ENCODE measurements around the gene F12.
A peak's percentile ranks its signal among the peaks of the same experiment; 100 is the strongest.

The F12 gene

DNA sequence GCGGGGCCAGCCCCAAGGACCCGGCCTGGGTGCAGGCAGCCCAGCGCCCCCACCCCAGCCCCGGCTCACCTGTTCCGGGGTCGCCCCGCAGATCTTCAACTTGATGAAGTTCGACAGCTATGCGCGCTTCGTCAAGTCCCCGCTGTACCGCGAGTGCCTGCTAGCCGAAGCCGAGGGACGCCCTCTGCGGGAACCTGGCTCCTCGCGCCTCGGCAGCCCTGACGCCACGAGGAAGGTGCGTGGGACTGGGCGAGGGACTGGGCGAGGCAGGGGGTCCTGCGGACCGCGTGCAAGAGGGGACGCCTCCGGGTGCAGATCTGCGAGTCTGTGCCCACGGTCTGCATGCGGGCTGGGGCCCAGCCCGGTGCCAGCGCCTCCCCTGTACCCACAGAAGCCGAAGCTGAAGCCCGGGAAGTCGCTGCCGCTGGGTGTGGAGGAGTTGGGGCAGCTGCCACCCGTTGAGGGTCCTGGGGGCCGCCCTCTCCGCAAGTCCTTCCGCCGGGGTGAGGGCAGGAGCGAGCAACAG lies 42.0 kb downstream of the F12 start:
- CTCF ChIA-PET = interaction anchor here (0.8 to 35.5 kb wide), 5 partner anchors 2 to 87 kb away, joined by 3 to 734 read pairs (median 15); partner anchors contain the start of genes LMAN2, RGS14 and SLC34A1
- DNase-seq (ENCODE audit: extremely low spot score) = no peak
- POLR2A ChIA-PET = no interaction called here
- TF ChIP-seq, protein P1, sequence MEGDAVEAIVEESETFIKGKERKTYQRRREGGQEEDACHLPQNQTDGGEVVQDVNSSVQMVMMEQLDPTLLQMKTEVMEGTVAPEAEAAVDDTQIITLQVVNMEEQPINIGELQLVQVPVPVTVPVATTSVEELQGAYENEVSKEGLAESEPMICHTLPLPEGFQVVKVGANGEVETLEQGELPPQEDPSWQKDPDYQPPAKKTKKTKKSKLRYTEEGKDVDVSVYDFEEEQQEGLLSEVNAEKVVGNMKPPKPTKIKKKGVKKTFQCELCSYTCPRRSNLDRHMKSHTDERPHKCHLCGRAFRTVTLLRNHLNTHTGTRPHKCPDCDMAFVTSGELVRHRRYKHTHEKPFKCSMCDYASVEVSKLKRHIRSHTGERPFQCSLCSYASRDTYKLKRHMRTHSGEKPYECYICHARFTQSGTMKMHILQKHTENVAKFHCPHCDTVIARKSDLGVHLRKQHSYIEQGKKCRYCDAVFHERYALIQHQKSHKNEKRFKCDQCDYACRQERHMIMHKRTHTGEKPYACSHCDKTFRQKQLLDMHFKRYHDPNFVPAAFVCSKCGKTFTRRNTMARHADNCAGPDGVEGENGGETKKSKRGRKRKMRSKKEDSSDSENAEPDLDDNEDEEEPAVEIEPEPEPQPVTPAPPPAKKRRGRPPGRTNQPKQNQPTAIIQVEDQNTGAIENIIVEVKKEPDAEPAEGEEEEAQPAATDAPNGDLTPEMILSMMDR (IDR thresholded peaks at IDR 0.05; ENCODE audit: control extremely low read depth, extremely low read depth, low read depth, missing control alignments) = no peak

DNA sequence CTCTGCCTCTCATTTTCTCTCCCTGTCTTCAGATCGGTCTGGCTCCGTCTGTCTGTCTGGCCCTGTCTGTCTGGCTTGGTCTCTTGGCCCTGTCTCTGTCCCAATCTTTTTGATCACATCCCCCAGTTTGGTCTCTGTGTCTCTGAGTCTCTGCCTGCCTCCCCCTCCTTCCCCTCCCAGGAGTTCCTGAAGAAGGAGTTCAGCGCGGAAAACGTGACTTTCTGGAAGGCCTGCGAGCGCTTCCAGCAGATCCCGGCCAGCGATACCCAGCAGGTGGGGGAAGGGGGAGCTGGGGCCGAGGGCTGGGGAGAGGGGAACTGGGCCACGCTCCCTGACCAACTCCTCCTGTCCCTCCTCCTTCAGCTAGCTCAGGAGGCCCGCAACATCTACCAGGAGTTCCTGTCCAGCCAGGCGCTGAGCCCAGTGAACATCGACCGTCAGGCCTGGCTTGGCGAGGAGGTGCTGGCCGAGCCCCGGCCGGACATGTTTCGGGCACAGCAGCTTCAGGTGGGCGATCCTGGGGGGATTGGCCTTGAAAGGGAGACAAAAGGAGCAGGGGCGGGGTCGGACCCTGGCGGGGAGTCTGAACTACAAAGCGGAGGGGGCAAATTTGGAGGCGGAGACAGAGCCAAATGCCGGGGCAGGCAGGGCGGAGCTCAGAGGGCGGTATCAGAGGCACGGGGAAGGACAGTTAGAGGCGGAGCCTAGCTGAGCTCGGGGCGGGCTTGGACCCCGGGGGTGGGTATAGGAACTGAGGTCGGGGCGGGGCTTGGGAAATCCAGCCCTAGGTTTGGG lies 42.6 kb downstream of the F12 start:
- TF ChIP-seq, protein P1 (IDR thresholded peaks at IDR 0.05; ENCODE audit: control extremely low read depth, extremely low read depth, low read depth, missing control alignments) = no peak
- ChIA-PET CTCF (interaction anchor here (0.8 to 35.5 kb wide), 7 partner anchors 1 to 88 kb away, joined by 3 to 734 read pairs (median 5); partner anchors contain the start of genes LMAN2, RGS14 and SLC34A1), POLR2A (interaction anchor here (0.6 kb wide), 1 partner anchor 8 kb away, joined by 4 read pairs; no protein-coding TSS in a partner anchor)
- DNase-seq (ENCODE audit: extremely low spot score) = no peak

DNA sequence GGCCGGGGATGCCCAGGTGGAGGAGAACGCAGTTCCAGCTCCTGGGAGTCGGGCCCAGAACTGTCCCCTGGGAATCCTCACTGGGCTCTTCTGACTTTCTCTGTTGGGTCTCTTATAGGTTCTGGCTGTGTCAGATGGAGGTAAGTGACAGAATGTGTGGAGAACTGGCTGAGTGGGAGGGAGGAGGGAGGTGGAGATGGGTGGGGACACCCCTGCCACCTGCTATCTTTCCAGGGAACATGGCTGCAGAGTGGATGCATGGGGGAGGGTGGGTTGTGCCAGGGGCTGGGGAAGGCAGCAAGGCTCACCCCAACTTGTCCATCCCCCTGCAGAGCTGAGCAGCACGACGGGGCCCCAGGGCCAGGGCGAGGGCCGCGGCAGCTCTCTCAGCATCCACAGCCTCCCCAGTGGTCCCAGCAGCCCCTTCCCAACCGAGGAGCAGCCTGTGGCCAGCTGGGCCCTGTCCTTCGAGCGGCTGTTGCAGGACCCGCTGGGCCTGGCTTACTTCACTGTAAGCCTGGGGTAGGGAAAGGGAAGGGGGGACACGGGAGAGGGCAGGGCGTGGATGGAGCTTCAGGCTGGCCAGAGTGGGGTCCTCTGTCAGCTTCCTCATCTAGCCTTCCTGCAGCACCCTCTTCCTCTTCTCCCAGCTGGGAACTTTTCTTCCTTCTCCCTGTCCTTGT lies 43.4 kb downstream of the F12 start:
- ChIA-PET POLR2A (interaction anchor here (0.6 kb wide), 1 partner anchor 9 kb away, joined by 4 read pairs; no protein-coding TSS in a partner anchor), CTCF (interaction anchor here (1.1 to 35.5 kb wide), 6 partner anchors 0 to 91 kb away, joined by 3 to 734 read pairs (median 8); partner anchors contain the start of genes LMAN2, RGS14 and SLC34A1)
- TF ChIP-seq, protein P1 (IDR thresholded peaks at IDR 0.05; ENCODE audit: control extremely low read depth, extremely low read depth, low read depth, missing control alignments) = no peak
- DNase-seq (ENCODE audit: extremely low spot score) = no peak

DNA sequence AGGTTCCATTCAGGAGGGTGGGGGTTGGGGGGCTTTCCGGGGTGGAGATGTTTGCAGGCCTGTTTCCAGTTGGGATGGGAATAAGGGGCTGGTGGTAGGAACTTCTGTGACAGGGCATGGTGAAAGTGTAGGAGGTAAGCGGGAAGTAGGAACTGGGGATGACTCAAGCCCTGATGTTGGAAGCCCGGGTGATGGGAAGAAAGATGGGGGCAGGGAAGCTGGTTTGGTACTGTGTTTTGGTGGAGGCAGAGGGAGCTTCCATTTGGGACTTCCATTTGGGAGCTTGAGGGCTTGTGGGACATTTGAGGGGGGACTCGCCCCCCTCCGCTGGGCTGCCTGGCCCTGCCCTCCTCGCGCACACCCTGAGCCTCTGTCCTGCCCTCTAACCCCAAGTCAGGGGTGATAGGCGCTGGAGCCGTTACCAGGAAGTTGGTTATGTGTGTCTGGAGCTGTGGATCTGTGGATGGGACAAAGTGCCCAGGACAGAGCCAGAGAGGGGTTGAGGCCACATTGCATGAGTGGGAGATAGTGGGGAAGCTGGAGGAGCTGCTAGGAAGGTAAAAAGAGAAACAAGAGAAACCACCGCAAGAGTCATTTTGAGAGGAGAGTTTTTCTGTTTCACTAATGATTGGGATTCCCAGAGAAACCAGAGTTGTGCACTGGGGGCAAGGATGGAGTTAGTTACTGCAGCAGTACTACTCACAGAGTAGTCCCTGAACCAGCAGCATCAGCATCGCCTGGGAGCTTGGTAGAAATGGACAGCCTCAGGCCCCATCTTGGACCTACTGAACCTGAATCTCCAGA lies 45.0 kb downstream of the F12 start:
- ChIA-PET CTCF (interaction anchor here (0.6 to 35.5 kb wide), 10 partner anchors 14 to 93 kb away, joined by 3 to 734 read pairs (median 4); partner anchors contain the start of gene SLC34A1), POLR2A (interaction anchor here (1.3 kb wide), 1 partner anchor 14 kb away, joined by 3 read pairs; no protein-coding TSS in a partner anchor)
- TF ChIP-seq, protein P1 (IDR thresholded peaks at IDR 0.05; ENCODE audit: control extremely low read depth, extremely low read depth, low read depth, missing control alignments) = no peak
- DNase-seq (ENCODE audit: extremely low spot score) = peak; percentile 60

GRCh38 chr5:177363565-177363964 lies 45.8 kb downstream of the F12 start:
- no peak for DNase-seq (ENCODE audit: extremely low spot score)
- TF ChIP-seq, protein P1 (IDR thresholded peaks at IDR 0.05; ENCODE audit: control extremely low read depth, extremely low read depth, low read depth, missing control alignments) = no peak
- POLR2A ChIA-PET = interaction anchor here (0.6 kb wide), 1 partner anchor 1003 kb away, joined by 3 read pairs; no protein-coding TSS in a partner anchor
- CTCF ChIA-PET = interaction anchor here (1.3 to 35.5 kb wide), 6 partner anchors 13 to 94 kb away, joined by 3 to 734 read pairs (median 9); partner anchors contain the start of gene SLC34A1

Data from GM10248 (cell line).